ENCODE data around the gene PELI1.

DNA sequence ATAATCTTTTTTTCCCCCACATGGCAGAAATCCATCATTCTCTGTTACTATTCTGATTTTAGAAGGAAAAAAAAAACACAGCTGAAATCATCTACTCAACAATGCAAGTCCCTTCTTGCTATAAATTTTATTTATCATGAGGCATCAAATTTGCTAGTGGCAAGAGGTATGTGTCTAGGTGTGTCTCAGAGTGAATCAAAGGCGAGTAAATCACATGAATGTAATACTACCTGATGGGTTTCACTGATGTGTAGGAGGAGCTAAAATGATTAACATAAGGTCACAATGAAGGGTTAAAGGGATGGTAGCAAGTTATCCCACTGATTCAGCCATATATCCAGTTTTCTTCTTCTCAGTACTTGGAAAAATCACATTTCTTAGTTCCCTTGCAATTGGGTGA, 24.5 kb upstream of the PELI1 start:
- no peak for TF ChIP-seq TCF12 (IDR thresholded peaks at IDR 0.05; ENCODE audit: low read depth)
- TF ChIP-seq EGR1 (IDR thresholded peaks at IDR 0.05): no peak

Measured in Ishikawa (cell line).